Activated T-cell treated with anti-CD3 and anti-CD28 coated beads, Interleukin-2, amount 50 U/mL, for 24 hours (primary cell): ENCODE data around the gene C6orf15.
A peak's percentile ranks its signal among the peaks of the same experiment; 100 is the strongest.

ENCODE experiments used
- DNase-seq: peaks from one replicate; pipeline ENCODE4 v3.0.0-alpha.2; 2020
- H3K27ac Mint-ChIP-seq: 2 replicates; pipeline ENCODE4 v1.8.0; 2020; ENCODE audit warnings: mild to moderate bottlenecking, mixed read lengths
- H3K27me3 Mint-ChIP-seq: 2 replicates; pipeline ENCODE4 v1.8.0; 2020; ENCODE audit warnings: mixed read lengths
- H3K36me3 Mint-ChIP-seq: 2 replicates; pipeline ENCODE4 v1.8.0; 2020; ENCODE audit warnings: low read depth, mixed read lengths
- H3K4me1 Mint-ChIP-seq: 2 replicates; pipeline ENCODE4 v1.8.0; 2020; ENCODE audit warnings: low read depth, mixed read lengths
- H3K4me3 Mint-ChIP-seq: 2 replicates; pipeline ENCODE4 v1.8.0; 2020; ENCODE audit warnings: mild to moderate bottlenecking, moderate library complexity, mixed read lengths
- H3K9me3 Mint-ChIP-seq: 2 replicates; pipeline ENCODE4 v1.8.0; 2020; ENCODE audit warnings: mixed read lengths

The C6orf15 gene

GRCh38 chr6:31096656-31097055, 15.7 kb downstream of the C6orf15 start:
- H3K36me3 Mint-ChIP-seq = no peaks in the 10 kb centered on the region
- no peak overlapping the region for H3K27ac Mint-ChIP-seq
- no peak for DNase-seq
- no peaks in the 10 kb centered on the region for H3K9me3 Mint-ChIP-seq
- H3K4me3 Mint-ChIP-seq = no peak overlapping the region
- peaks cover 41% of the 10 kb centered on the region for H3K4me1 Mint-ChIP-seq
- H3K27me3 Mint-ChIP-seq = no peaks in the 10 kb centered on the region

GRCh38 chr6:31096215-31096614, 16.2 kb downstream of the C6orf15 start:
- no peaks in the 10 kb centered on the region for H3K36me3 Mint-ChIP-seq
- DNase-seq = no peak
- no peak overlapping the region for H3K27ac Mint-ChIP-seq
- H3K4me3 Mint-ChIP-seq = no peak overlapping the region
- H3K4me1 Mint-ChIP-seq = peaks cover 41% of the 10 kb centered on the region
- no peaks in the 10 kb centered on the region for H3K9me3 Mint-ChIP-seq
- H3K27me3 Mint-ChIP-seq = no peaks in the 10 kb centered on the region

GRCh38 chr6:31094389-31094881, 17.9 kb downstream of the C6orf15 start:
- H3K27ac Mint-ChIP-seq = peak overlapping the region; percentile 86
- H3K4me1 Mint-ChIP-seq = peaks cover 41% of the 10 kb centered on the region
- DNase-seq = peak; percentile 59
- no peaks in the 10 kb centered on the region for H3K27me3 Mint-ChIP-seq
- H3K9me3 Mint-ChIP-seq = no peaks in the 10 kb centered on the region
- no peak overlapping the region for H3K4me3 Mint-ChIP-seq
- no peaks in the 10 kb centered on the region for H3K36me3 Mint-ChIP-seq

- H3K36me3 Mint-ChIP-seq = no peaks in the 10 kb centered on the region
- no peak overlapping the region for H3K4me3 Mint-ChIP-seq
- DNase-seq = no peak
- no peaks in the 10 kb centered on the region for H3K9me3 Mint-ChIP-seq
- H3K27ac Mint-ChIP-seq = no peak overlapping the region
- H3K4me1 Mint-ChIP-seq = peaks cover 41% of the 10 kb centered on the region
- no peaks in the 10 kb centered on the region for H3K27me3 Mint-ChIP-seq
Observed at GRCh38 chr6:31092769-31093505, 19.4 kb downstream of the C6orf15 start.

- H3K9me3 Mint-ChIP-seq = no peaks in the 10 kb centered on the region
- H3K36me3 Mint-ChIP-seq = no peaks in the 10 kb centered on the region
- no peak for DNase-seq
- no peak overlapping the region for H3K4me3 Mint-ChIP-seq
- H3K27me3 Mint-ChIP-seq = no peaks in the 10 kb centered on the region
- H3K27ac Mint-ChIP-seq = no peak overlapping the region
- H3K4me1 Mint-ChIP-seq = peaks cover 41% of the 10 kb centered on the region
Observed at GRCh38 chr6:31092238-31092637, 20.1 kb downstream of the C6orf15 start.

GRCh38 chr6:31091680-31092079, 20.7 kb downstream of the C6orf15 start:
- Mint-ChIP-seq H3K36me3 (no peaks in the 10 kb centered on the region), H3K27me3 (no peaks in the 10 kb centered on the region), H3K9me3 (no peaks in the 10 kb centered on the region), H3K4me3 (no peak overlapping the region), H3K27ac (no peak overlapping the region), H3K4me1 (peaks cover 41% of the 10 kb centered on the region)
- no peak for DNase-seq

GRCh38 chr6:31090973-31091364, 21.4 kb downstream of the C6orf15 start:
- Mint-ChIP-seq H3K27me3 (no peaks in the 10 kb centered on the region), H3K36me3 (no peaks in the 10 kb centered on the region), H3K27ac (no peak overlapping the region), H3K4me1 (peaks cover 35% of the 10 kb centered on the region), H3K9me3 (no peaks in the 10 kb centered on the region), H3K4me3 (no peak overlapping the region)
- DNase-seq = no peak

- H3K9me3 Mint-ChIP-seq = no peaks in the 10 kb centered on the region
- H3K4me1 Mint-ChIP-seq = peaks cover 31% of the 10 kb centered on the region
- no peak for DNase-seq
- H3K27me3 Mint-ChIP-seq = no peaks in the 10 kb centered on the region
- no peak overlapping the region for H3K27ac Mint-ChIP-seq
- H3K4me3 Mint-ChIP-seq = no peak overlapping the region
- no peaks in the 10 kb centered on the region for H3K36me3 Mint-ChIP-seq
Observed at GRCh38 chr6:31090275-31090972, 22.0 kb downstream of the C6orf15 start.

- Mint-ChIP-seq H3K27ac (no peak overlapping the region), H3K9me3 (no peaks in the 10 kb centered on the region), H3K4me1 (peaks cover 13% of the 10 kb centered on the region), H3K36me3 (no peaks in the 10 kb centered on the region), H3K27me3 (no peaks in the 10 kb centered on the region), H3K4me3 (no peak overlapping the region)
- peak; percentile 88 for DNase-seq
Observed at GRCh38 chr6:31087494-31088089, 24.8 kb downstream of the C6orf15 start.

GRCh38 chr6:31086788-31087440, 25.5 kb downstream of the C6orf15 start:
- Mint-ChIP-seq H3K4me1 (peaks cover 11% of the 10 kb centered on the region), H3K27me3 (no peaks in the 10 kb centered on the region), H3K27ac (no peak overlapping the region), H3K9me3 (no peaks in the 10 kb centered on the region), H3K36me3 (no peaks in the 10 kb centered on the region), H3K4me3 (no peak overlapping the region)
- DNase-seq = no peak

GRCh38 chr6:31083742-31084354, 28.5 kb downstream of the C6orf15 start:
- no peak overlapping the region for H3K27ac Mint-ChIP-seq
- DNase-seq = peak; percentile 48
- H3K4me3 Mint-ChIP-seq = no peak overlapping the region
- H3K27me3 Mint-ChIP-seq = no peaks in the 10 kb centered on the region
- H3K36me3 Mint-ChIP-seq = no peaks in the 10 kb centered on the region
- no peaks in the 10 kb centered on the region for H3K9me3 Mint-ChIP-seq
- H3K4me1 Mint-ChIP-seq = peaks cover 19% of the 10 kb centered on the region

GRCh38 chr6:31081872-31082271, 30.5 kb downstream of the C6orf15 start:
- Mint-ChIP-seq H3K9me3 (no peaks in the 10 kb centered on the region), H3K27me3 (no peaks in the 10 kb centered on the region), H3K4me3 (no peak overlapping the region), H3K27ac (no peak overlapping the region), H3K36me3 (no peaks in the 10 kb centered on the region), H3K4me1 (peaks cover 11% of the 10 kb centered on the region)
- no peak for DNase-seq

- Mint-ChIP-seq H3K36me3 (no peaks in the 10 kb centered on the region), H3K27ac (no peak overlapping the region), H3K27me3 (no peaks in the 10 kb centered on the region), H3K9me3 (no peaks in the 10 kb centered on the region), H3K4me1 (peaks cover 9% of the 10 kb centered on the region), H3K4me3 (peak overlapping the region; percentile 37)
- DNase-seq = peak; percentile 75
Observed at GRCh38 chr6:31079656-31080261, 32.6 kb downstream of the C6orf15 start.

- DNase-seq = no peak
- Mint-ChIP-seq H3K27ac (no peak overlapping the region), H3K36me3 (no peaks in the 10 kb centered on the region), H3K4me1 (peaks cover 7% of the 10 kb centered on the region), H3K4me3 (no peak overlapping the region), H3K9me3 (no peaks in the 10 kb centered on the region), H3K27me3 (no peaks in the 10 kb centered on the region)
Observed at GRCh38 chr6:31076611-31077010, 35.8 kb downstream of the C6orf15 start.
